Stromal cell of bone marrow (primary cell): ENCODE measurements around the gene MPV17L2.

ENCODE experiments used
- DNase-seq: peaks from one replicate; pipeline ENCODE4 v3.0.0-alpha.2; 2012; ENCODE audit warnings: low read depth

The MPV17L2 gene

GRCh38 chr19:18218600-18218999, 25.6 kb downstream of the MPV17L2 start:
- DNase-seq = no peak

GRCh38 chr19:18219911-18220631, 27.1 kb downstream of the MPV17L2 start:
- DNase-seq = no peak

- DNase-seq = no peak
Observed at GRCh38 chr19:18220632-18221275, 27.7 kb downstream of the MPV17L2 start.

- DNase-seq = no peak
Observed at GRCh38 chr19:18221815-18222725, 29.1 kb downstream of the MPV17L2 start.

- DNase-seq = no peak
Observed at GRCh38 chr19:18223860-18224524, 31.0 kb downstream of the MPV17L2 start.

GRCh38 chr19:18224525-18225354, 31.7 kb downstream of the MPV17L2 start:
- peak; percentile 92 for DNase-seq

GRCh38 chr19:18225355-18225701, 32.3 kb downstream of the MPV17L2 start:
- DNase-seq = no peak

- no peak for DNase-seq
Observed at GRCh38 chr19:18225702-18226468, 32.9 kb downstream of the MPV17L2 start, which contains the start of gene PDE4C. TSS of gene PDE4C (minus strand) at chr19:18226438. CDS start at chr19:18226415, 23 bp downstream.

- DNase-seq = no peak
Observed at GRCh38 chr19:18226956-18227780, 34.1 kb downstream of the MPV17L2 start.

- DNase-seq = no peak
Observed at GRCh38 chr19:18227781-18228271, 34.8 kb downstream of the MPV17L2 start.

GRCh38 chr19:18229474-18229873, 36.5 kb downstream of the MPV17L2 start:
- DNase-seq = no peak

GRCh38 chr19:18229915-18230314, 36.9 kb downstream of the MPV17L2 start:
- DNase-seq = no peak

GRCh38 chr19:18230941-18231734, 38.1 kb downstream of the MPV17L2 start:
- no peak for DNase-seq

- DNase-seq = no peak
Observed at GRCh38 chr19:18231775-18232174, 38.8 kb downstream of the MPV17L2 start.

- no peak for DNase-seq
Observed at GRCh38 chr19:18232540-18233223, 39.7 kb downstream of the MPV17L2 start.

- DNase-seq = no peak
Observed at GRCh38 chr19:18233224-18233825, 40.3 kb downstream of the MPV17L2 start.

- DNase-seq = no peak
Observed at GRCh38 chr19:18234194-18234593, 41.2 kb downstream of the MPV17L2 start.
